WTC11 (cell line): Measurements from ENCODE around the gene SLC13A4. TPM values are rescaled to one million over a fixed set of nuclear protein-coding genes. Genes with fewer than 3 reads are reported as not detected.

ENCODE experiments used
- ATAC-seq: fragments of 200-7000 bp; cut with Tn5 transposase; 2 replicates; pipeline ENCODE4 v1.10.0; 2021; ENCODE audit warnings: mild to moderate bottlenecking, moderate library complexity
- CTCF ChIA-PET: fragments of 300-600 bp; sonication (Branson Sonifier 250); formaldehyde crosslinking; loops from one replicate; lab custom pipeline; 2021; ENCODE audit warnings: antibody characterized with exemption; lab: Charles Lee
- POLR2A ChIA-PET: fragments of 350-600 bp; sonication (Branson Sonifier 250); formaldehyde crosslinking; loops from one replicate; lab custom pipeline; 2021; ENCODE audit warnings: antibody characterized with exemption; lab: Charles Lee
- DNase-seq: peaks from one replicate; pipeline ENCODE4 v3.0.0; 2021; ENCODE audit warnings: low spot score
- H3K27ac Mint-ChIP-seq: 2 replicates; pipeline ENCODE4 v1.8.0; 2021; ENCODE audit warnings: mixed read lengths
- H3K27me3 Mint-ChIP-seq: 2 replicates; pipeline ENCODE4 v1.8.0; 2021; ENCODE audit warnings: low read depth, mild to moderate bottlenecking, moderate library complexity, mixed read lengths
- H3K36me3 Mint-ChIP-seq: 2 replicates; pipeline ENCODE4 v1.8.0; 2021; ENCODE audit warnings: mixed read lengths
- H3K4me1 Mint-ChIP-seq: 2 replicates; pipeline ENCODE4 v1.8.0; 2022; ENCODE audit warnings: mixed read lengths
- H3K4me3 Mint-ChIP-seq: 2 replicates; pipeline ENCODE4 v1.8.0; 2021; ENCODE audit warnings: mild to moderate bottlenecking, moderate library complexity, mixed read lengths
- H3K9me3 Mint-ChIP-seq: 2 replicates; pipeline ENCODE4 v1.8.0; 2021; ENCODE audit warnings: mixed read lengths
- AR ChIP-seq: fragments of 250-450 bp; sonication (Bioruptor Pico); IDR thresholded peaks from 2 replicates; pipeline ENCODE4 v1.9.0; 2021; ENCODE audit warnings: mild to moderate bottlenecking
- CREM ChIP-seq: sonication (generic); formaldehyde crosslinking; IDR thresholded peaks from 2 replicates; pipeline ENCODE4 v1.8.1; 2022; ENCODE audit warnings: mild to moderate bottlenecking, missing genetic modification reagents, moderate library complexity
- CTCF ChIP-seq: fragments of 200-600 bp; IDR thresholded peaks from 2 replicates; pipeline ENCODE4 v1.8.0; 2022; ENCODE audit warnings: antibody characterized with exemption
- EMX1 ChIP-seq: fragments of 250-450 bp; sonication (Bioruptor Pico); IDR thresholded peaks from 2 replicates; pipeline ENCODE4 v1.8.0; 2021; ENCODE audit warnings: mild to moderate bottlenecking
- HMGXB4 ChIP-seq: sonication (generic); formaldehyde crosslinking; IDR thresholded peaks from 2 replicates; pipeline ENCODE4 v1.8.1; 2023; ENCODE audit warnings: mild to moderate bottlenecking, moderate library complexity, missing genetic modification reagents
- MLX ChIP-seq: sonication (generic); formaldehyde crosslinking; IDR thresholded peaks from 2 replicates; pipeline ENCODE4 v1.8.1; 2023; ENCODE audit warnings: mild to moderate bottlenecking, missing genetic modification reagents, moderate library complexity
- NFYB ChIP-seq: sonication (generic); formaldehyde crosslinking; conservative IDR thresholded peaks from 2 replicates; pipeline ENCODE4 v1.8.0; 2022; ENCODE audit warnings: low read depth, missing genetic modification reagents
- OVOL2 ChIP-seq: fragments of 250-450 bp; sonication (Bioruptor Pico); IDR thresholded peaks from 2 replicates; pipeline ENCODE4 v1.9.0; 2021; ENCODE audit warnings: mild to moderate bottlenecking, borderline replicate concordance
- SMAD3 ChIP-seq: sonication (generic); formaldehyde crosslinking; IDR thresholded peaks from 2 replicates; pipeline ENCODE4 v1.8.0; 2022; ENCODE audit warnings: missing genetic modification reagents, mild to moderate bottlenecking, borderline replicate concordance
- SOX15 ChIP-seq: fragments of 250-450 bp; sonication (Bioruptor Pico); IDR thresholded peaks from 2 replicates; pipeline ENCODE4 v1.9.0; 2021; ENCODE audit warnings: mild to moderate bottlenecking
- SP1 ChIP-seq: sonication (generic); formaldehyde crosslinking; conservative IDR thresholded peaks from 2 replicates; pipeline ENCODE4 v1.8.1; 2022; ENCODE audit warnings: missing genetic modification reagents
- TCF7 ChIP-seq: sonication (generic); formaldehyde crosslinking; IDR thresholded peaks from 2 replicates; pipeline ENCODE4 v1.8.0; 2022; ENCODE audit warnings: mild to moderate bottlenecking, low read depth, missing genetic modification reagents, moderate library complexity
- TP53 ChIP-seq: sonication (generic); formaldehyde crosslinking; IDR thresholded peaks from 2 replicates; pipeline ENCODE4 v1.8.1; 2023; ENCODE audit warnings: mild to moderate bottlenecking, missing genetic modification reagents
- ZNF219 ChIP-seq: sonication (generic); formaldehyde crosslinking; IDR thresholded peaks from 2 replicates; pipeline ENCODE4 v1.8.0; 2023; ENCODE audit warnings: missing genetic modification reagents, mild to moderate bottlenecking, borderline replicate concordance
- ZNF263 ChIP-seq: sonication (generic); formaldehyde crosslinking; IDR thresholded peaks from 2 replicates; pipeline ENCODE4 v1.8.1; 2022; ENCODE audit warnings: low read depth, mild to moderate bottlenecking, moderate library complexity, missing genetic modification reagents
- total RNA-seq: library from RNA; stranded (reverse); gene quantifications from 3 replicates; pipeline ENCODE4 v1.2.3, GENCODE V29; 2021
- TF ChIP-seq, protein P1 (sequence below): sonication (generic); formaldehyde crosslinking; IDR thresholded peaks from 2 replicates; pipeline ENCODE4 v1.8.1; 2023; ENCODE audit warnings: mild to moderate bottlenecking, missing genetic modification reagents
- TF ChIP-seq, protein P2 (sequence below): sonication (generic); formaldehyde crosslinking; IDR thresholded peaks from 2 replicates; pipeline ENCODE4 v1.8.1; 2023; ENCODE audit warnings: mild to moderate bottlenecking, missing genetic modification reagents, moderate library complexity
- TF ChIP-seq, protein P3 (sequence below): fragments of 250-450 bp; sonication (Bioruptor Pico); IDR thresholded peaks from 2 replicates; pipeline ENCODE4 v1.9.0; 2021; ENCODE audit warnings: mild to moderate bottlenecking

SLC13A4 gene
- total RNA-seq, 1 experiment from 2014 or later, result 1.6 TPM

DNA sequence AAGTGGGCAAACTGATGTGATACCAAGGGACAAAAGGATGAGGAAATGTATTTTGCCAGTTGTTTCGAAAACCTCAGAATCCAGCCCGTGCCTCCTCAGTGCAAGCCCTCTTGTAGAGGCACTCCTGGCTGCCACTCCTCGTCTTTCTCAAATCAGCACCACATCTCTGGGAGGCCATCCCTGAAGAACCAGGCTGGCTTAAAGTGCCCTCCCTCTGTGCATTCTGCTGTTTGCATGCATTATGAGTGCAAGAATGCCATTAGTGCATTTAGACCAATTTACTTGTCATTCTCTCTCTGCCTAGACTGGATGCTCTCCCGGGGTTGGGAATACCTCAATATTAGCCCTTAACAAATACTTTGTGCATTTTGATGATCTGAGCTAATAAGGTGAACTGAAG is 40.5 kb upstream of the SLC13A4 start (continued):
- no peak for TF ChIP-seq CTCF
- TF ChIP-seq, protein P1, sequence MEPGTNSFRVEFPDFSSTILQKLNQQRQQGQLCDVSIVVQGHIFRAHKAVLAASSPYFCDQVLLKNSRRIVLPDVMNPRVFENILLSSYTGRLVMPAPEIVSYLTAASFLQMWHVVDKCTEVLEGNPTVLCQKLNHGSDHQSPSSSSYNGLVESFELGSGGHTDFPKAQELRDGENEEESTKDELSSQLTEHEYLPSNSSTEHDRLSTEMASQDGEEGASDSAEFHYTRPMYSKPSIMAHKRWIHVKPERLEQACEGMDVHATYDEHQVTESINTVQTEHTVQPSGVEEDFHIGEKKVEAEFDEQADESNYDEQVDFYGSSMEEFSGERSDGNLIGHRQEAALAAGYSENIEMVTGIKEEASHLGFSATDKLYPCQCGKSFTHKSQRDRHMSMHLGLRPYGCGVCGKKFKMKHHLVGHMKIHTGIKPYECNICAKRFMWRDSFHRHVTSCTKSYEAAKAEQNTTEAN (CRISPR knock-in tag), result no peak
- TF ChIP-seq, all 79 proteins: peak for 0

GRCh38 chr7:135768064-135768463 is 40.1 kb upstream of the SLC13A4 start:
- Mint-ChIP-seq H3K4me3 (no peak overlapping the region), H3K27me3 (peaks cover 2% of the 10 kb centered on the region; the same call in 1 of the 2 replicates), H3K27ac (no peak overlapping the region), H3K36me3 (no peaks in the 10 kb centered on the region), H3K4me1 (peaks cover 11% of the 10 kb centered on the region), H3K9me3 (no peaks in the 10 kb centered on the region)
- ChIA-PET CTCF (interaction anchor here (0.6 kb wide), 1 partner anchor 57 kb away, joined by 5 read pairs; no protein-coding TSS in a partner anchor), POLR2A (no interaction called here)
- TF ChIP-seq SMAD3 (CRISPR knock-in tag), result no peak
- DNase-seq (no peak), ATAC-seq (no peak)

DNA sequence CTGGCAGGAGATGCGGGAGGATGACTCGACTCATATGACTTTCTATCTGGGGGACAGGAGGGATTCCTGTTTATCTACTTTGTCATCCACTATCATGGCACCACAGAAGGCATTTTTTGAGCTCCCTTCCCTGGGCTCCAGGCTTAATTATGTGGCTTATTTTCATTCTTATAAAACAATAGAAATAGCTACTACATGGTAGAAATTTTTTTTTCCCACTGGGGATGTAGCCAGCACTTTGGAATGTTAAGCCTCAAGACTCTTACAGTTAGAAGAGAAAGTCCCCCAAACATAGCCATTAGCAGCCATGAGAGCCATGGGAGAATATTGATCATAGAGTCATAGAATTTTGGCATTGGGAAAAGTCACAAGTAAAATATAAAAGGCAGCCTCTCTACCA is 35.3 kb upstream of the SLC13A4 start:
- DNase-seq (no peak), ATAC-seq (no peak)
- no peak overlapping the region for H3K27ac Mint-ChIP-seq
- H3K27me3 Mint-ChIP-seq, result no peaks in the 10 kb centered on the region; the same call in 1 of the 2 replicates
- TF ChIP-seq MLX (CRISPR knock-in tag) (no peak), SOX15 (no peak), SP1 (CRISPR knock-in tag) (no peak)
- CTCF ChIA-PET, result no interaction called here
- H3K36me3 Mint-ChIP-seq, result no peaks in the 10 kb centered on the region
- peaks cover 4% of the 10 kb centered on the region; the same call in 1 of the 2 replicates for H3K9me3 Mint-ChIP-seq
- peaks cover 22% of the 10 kb centered on the region for H3K4me1 Mint-ChIP-seq
- POLR2A ChIA-PET, result no interaction called here
- H3K4me3 Mint-ChIP-seq, result no peak overlapping the region

DNA sequence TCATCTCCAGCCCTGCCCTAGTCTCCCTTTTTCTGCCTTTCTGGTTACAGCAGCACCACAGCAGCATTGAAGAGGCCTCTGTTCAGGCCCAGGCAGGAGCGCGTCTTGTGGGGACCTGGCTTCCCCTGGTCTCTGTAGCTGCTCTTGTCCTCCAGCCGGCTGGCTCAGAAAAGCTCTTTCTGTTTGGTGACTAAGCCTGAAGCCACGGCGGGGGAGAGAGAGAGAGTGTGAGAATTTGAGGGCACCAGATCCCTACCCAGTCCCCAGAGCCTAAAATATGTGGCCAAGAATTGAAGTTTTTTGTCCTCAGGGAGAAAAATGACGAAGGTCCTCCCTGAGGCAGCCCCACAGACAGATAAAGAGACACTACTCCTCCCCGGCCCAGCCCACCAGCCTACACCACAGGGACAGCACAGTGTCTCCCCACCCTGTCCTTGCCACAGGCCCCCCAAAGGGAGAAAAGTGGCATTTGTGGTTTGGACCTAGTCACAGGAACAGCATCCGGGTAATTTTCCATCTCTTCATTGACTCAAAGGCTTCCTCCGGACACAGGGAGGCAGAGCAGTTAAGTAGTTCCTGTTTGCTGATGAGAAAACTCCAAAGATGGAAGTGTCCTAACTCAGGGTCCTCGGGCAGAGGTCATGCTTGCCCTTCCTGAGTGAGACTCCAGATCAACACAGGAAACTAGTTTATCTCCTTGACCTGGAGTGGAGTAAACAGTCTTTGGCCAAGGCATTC is 33.9 kb upstream of the SLC13A4 start:
- Mint-ChIP-seq H3K4me3 (no peak overlapping the region), H3K4me1 (peaks cover 28% of the 10 kb centered on the region), H3K9me3 (peaks cover 12% of the 10 kb centered on the region)
- TF ChIP-seq AR (CRISPR knock-in tag), result no peak
- no peak for TF ChIP-seq EMX1 (CRISPR knock-in tag)
- TF ChIP-seq NFYB, result no peak
- no peak for TF ChIP-seq ZNF263 (CRISPR knock-in tag)
- TF ChIP-seq, protein P2, sequence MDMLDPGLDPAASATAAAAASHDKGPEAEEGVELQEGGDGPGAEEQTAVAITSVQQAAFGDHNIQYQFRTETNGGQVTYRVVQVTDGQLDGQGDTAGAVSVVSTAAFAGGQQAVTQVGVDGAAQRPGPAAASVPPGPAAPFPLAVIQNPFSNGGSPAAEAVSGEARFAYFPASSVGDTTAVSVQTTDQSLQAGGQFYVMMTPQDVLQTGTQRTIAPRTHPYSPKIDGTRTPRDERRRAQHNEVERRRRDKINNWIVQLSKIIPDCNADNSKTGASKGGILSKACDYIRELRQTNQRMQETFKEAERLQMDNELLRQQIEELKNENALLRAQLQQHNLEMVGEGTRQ (CRISPR knock-in tag), result no peak
- TF ChIP-seq ZNF219 (CRISPR knock-in tag), result no peak
- TF ChIP-seq TP53 (CRISPR knock-in tag), result no peak
- TF ChIP-seq TCF7 (CRISPR knock-in tag), result no peak
- no peak for TF ChIP-seq OVOL2 (CRISPR knock-in tag)
- TF ChIP-seq, protein P3, sequence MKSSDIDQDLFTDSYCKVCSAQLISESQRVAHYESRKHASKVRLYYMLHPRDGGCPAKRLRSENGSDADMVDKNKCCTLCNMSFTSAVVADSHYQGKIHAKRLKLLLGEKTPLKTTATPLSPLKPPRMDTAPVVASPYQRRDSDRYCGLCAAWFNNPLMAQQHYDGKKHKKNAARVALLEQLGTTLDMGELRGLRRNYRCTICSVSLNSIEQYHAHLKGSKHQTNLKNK (CRISPR knock-in tag), result no peak
- TF ChIP-seq CREM (CRISPR knock-in tag), result no peak
- TF ChIP-seq HMGXB4 (CRISPR knock-in tag), result no peak
- TF ChIP-seq, all 79 proteins: peak for 0
- POLR2A ChIA-PET, result no interaction called here
- DNase-seq (no peak), ATAC-seq (no peak)
- H3K36me3 Mint-ChIP-seq, result peaks cover 3% of the 10 kb centered on the region; the same call in 1 of the 2 replicates
- H3K27ac Mint-ChIP-seq, result no peak overlapping the region
- no peaks in the 10 kb centered on the region; the same call in 1 of the 2 replicates for H3K27me3 Mint-ChIP-seq
- CTCF ChIA-PET, result no interaction called here
